Left ventricle myocardium inferior (tissue), 1 donor: ENCODE results near the gene ZNF532. TPM values are rescaled to one million over a fixed set of nuclear protein-coding genes. Genes with fewer than 3 reads are reported as not detected.
A peak's percentile ranks its signal among the peaks of the same experiment; 100 is the strongest.

ENCODE experiments used
- DNase-seq: peaks from one replicate; pipeline ENCODE4 v3.0.0-alpha.2; 2020
- H3K27ac ChIP-seq: fragments of 200-600 bp; replicated peaks from 2 replicates; pipeline ENCODE4 v1.8.0; 2021
- H3K27me3 ChIP-seq: fragments of 200-600 bp; 2 replicates; pipeline ENCODE4 v1.8.0; 2021; ENCODE audit warnings: low read depth
- H3K36me3 ChIP-seq: fragments of 200-600 bp; 2 replicates; pipeline ENCODE4 v1.8.0; 2021
- H3K4me1 ChIP-seq: fragments of 200-600 bp; 2 replicates; pipeline ENCODE4 v1.8.0; 2021
- H3K4me3 ChIP-seq: fragments of 200-600 bp; 2 replicates; pipeline ENCODE4 v1.8.0; 2021; ENCODE audit warnings: mild to moderate bottlenecking, moderate library complexity
- H3K9me3 ChIP-seq: fragments of 200-600 bp; replicated peaks from 2 replicates; pipeline ENCODE4 v1.8.0; 2021
- intact Hi-C: fragments of 100-400 bp; cut with micrococcal nuclease; formaldehyde crosslinking; loops from one replicate; pipeline ENCODE4 v1.11.0; 2022
- total RNA-seq: library from RNA; stranded (reverse); fragmentation: NEBNext Ultra II Directional; extraction: Animal tissue kit (Norgen Biotek cat#: 25700); gene quantifications from one replicate; pipeline ENCODE4 v1.2.1, GENCODE V29; 2021
- TF ChIP-seq, protein P1 (sequence below): fragments of 200-600 bp; IDR thresholded peaks from 2 replicates; pipeline ENCODE4 v1.8.0; 2021; ENCODE audit warnings: antibody characterized with exemption, mild to moderate bottlenecking, borderline replicate concordance
- donor health status: DM: no; HTN: yes; CAD: no; lungs with severe emphysema.

Gene ZNF532
- total RNA-seq, 1 donor from 2014 or later: 59.3 TPM

DNA sequence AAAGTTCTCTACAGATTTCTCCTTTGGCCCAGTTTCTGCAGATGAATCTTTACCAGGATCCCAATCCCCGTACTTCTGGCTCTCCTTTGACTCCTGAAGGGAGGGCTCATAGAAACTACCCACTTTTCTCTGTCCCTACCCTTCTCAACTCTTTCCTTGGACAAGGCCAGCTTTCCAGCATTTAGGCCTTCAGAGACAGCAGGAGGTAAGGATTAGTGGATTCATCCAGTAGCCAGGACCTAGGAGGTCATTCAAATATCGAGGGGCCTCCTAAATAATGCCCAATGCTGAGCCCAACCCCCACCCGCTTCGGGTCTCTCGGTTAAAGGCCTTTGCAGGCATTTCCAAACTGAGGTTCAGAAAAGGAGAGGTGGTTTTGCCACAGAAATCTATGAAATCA lies 4.8 kb upstream of the ZNF532 start:
- DNase-seq: no peak
- TF ChIP-seq, protein P1, sequence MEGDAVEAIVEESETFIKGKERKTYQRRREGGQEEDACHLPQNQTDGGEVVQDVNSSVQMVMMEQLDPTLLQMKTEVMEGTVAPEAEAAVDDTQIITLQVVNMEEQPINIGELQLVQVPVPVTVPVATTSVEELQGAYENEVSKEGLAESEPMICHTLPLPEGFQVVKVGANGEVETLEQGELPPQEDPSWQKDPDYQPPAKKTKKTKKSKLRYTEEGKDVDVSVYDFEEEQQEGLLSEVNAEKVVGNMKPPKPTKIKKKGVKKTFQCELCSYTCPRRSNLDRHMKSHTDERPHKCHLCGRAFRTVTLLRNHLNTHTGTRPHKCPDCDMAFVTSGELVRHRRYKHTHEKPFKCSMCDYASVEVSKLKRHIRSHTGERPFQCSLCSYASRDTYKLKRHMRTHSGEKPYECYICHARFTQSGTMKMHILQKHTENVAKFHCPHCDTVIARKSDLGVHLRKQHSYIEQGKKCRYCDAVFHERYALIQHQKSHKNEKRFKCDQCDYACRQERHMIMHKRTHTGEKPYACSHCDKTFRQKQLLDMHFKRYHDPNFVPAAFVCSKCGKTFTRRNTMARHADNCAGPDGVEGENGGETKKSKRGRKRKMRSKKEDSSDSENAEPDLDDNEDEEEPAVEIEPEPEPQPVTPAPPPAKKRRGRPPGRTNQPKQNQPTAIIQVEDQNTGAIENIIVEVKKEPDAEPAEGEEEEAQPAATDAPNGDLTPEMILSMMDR: no peak

DNA sequence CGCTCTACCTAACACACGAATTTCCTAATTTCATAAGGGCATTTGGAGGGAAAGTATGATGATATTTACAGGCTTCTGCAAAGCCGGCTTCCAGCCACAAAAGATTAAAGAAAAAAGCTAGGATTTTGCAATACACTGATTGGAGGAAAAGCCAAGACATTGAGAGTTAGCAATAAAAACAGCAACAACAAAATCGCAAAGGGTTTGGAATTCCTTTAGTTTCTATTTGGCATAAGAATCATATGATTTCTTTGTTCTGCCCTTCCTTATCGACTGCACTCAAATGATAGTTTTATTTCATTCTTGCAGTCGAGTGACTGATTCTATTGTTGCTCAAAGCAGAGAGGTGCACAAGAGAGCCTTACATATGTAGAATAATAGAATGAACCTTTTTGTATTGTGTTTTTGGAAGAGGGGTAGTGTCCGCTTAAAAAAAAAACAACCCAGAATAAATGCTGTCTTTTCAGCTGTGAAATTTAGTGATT lies 3.9 kb upstream of the ZNF532 start:
- Histone ChIP-seq H3K27ac (peak overlapping the region; percentile 99), H3K36me3 (no peaks in the 10 kb centered on the region), H3K27me3 (no peaks in the 10 kb centered on the region), H3K4me1 (peaks cover 67% of the 10 kb centered on the region), H3K4me3 (peak overlapping the region; percentile 32), H3K9me3 (no peaks in the 10 kb centered on the region)
- TF ChIP-seq, protein P1: no peak
- no peak for DNase-seq
- intact Hi-C loops: loop anchor here (10.0 kb wide), 1 partner anchor 204 kb away; no protein-coding TSS in a partner anchor

More for the DNA sequence above, 4.8 kb upstream of the ZNF532 start:
- peak overlapping the region; percentile 32 for H3K4me3 ChIP-seq
- intact Hi-C loops: loop anchor here (10.0 kb wide), 1 partner anchor 205 kb away; no protein-coding TSS in a partner anchor
- no peaks in the 10 kb centered on the region for H3K27me3 ChIP-seq
- no peaks in the 10 kb centered on the region for H3K36me3 ChIP-seq
- H3K27ac ChIP-seq: peak overlapping the region; percentile 99
- no peaks in the 10 kb centered on the region for H3K9me3 ChIP-seq
- peaks cover 58% of the 10 kb centered on the region for H3K4me1 ChIP-seq

DNA sequence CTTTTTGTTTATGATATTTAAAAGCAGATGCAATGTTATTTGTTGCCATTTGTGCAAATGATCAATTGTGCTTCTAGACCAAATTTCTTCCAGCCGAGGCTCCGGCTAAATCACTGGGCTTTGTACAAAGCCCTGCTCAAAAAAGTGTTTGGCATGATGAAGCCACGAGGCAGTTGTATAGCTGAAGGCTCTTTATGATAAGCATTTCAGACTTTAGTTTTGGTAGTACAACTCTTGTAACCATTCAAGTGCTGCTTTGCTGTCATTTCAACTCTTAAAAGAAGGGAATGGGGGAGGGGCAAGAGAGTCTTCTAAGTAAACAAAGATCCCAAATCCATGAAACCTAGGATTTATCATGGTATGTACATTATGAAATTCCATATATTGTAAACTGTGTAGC lies 3.3 kb upstream of the ZNF532 start:
- no peak for DNase-seq
- intact Hi-C loops: loop anchor here (10.0 kb wide), 1 partner anchor 203 kb away; no protein-coding TSS in a partner anchor
- Histone ChIP-seq H3K9me3 (no peaks in the 10 kb centered on the region), H3K27ac (peak overlapping the region; percentile 99), H3K27me3 (no peaks in the 10 kb centered on the region), H3K4me1 (peaks cover 72% of the 10 kb centered on the region), H3K36me3 (no peaks in the 10 kb centered on the region), H3K4me3 (peak overlapping the region; percentile 32)
- TF ChIP-seq, protein P1: no peak

DNA sequence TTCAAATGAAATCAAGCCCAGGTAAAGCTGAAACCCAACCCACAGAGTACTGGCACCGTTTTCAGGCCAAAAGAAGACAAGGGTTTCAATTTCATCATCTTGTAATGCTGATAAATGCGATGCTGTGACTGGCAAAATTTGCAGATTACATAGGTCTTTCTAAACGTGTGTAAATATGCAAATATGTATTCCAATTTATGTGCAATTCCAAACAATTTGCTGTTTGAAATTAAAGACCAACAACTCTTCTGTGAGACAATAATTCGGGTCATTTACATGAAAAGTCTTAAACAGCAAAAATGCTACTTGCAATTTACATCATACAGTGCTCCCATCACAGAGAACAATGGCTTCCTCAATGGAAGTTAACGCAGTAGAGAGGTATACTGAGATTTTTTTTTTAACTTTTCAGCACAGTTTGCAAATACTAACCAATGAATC lies 2.8 kb upstream of the ZNF532 start:
- H3K36me3 ChIP-seq: no peaks in the 10 kb centered on the region
- H3K27me3 ChIP-seq: no peaks in the 10 kb centered on the region
- H3K4me3 ChIP-seq: peak overlapping the region; percentile 73
- peaks cover 77% of the 10 kb centered on the region for H3K4me1 ChIP-seq
- TF ChIP-seq, protein P1: no peak
- intact Hi-C loops: loop anchor here (10.0 kb wide), 1 partner anchor 203 kb away; no protein-coding TSS in a partner anchor
- H3K9me3 ChIP-seq: no peaks in the 10 kb centered on the region
- peak overlapping the region; percentile 99 for H3K27ac ChIP-seq
- no peak for DNase-seq

DNA sequence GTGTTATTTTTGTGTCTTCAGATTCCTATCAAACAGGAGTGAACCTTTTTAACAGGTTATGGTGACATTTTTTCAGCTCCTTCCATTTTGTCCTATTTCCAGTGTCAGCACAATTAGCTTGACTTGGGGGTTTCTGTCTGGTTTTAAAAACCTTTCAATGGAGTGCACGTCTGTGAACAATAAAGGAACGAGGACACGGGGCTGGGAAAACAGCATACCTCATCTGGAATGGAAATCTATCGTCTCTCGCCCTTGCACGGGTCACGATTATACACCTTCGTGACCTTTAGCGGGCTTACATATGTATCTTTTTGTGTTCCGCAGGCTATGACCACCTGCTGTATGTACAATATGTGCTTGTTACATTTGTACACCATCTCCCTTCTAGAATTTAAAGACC lies 2.3 kb upstream of the ZNF532 start:
- Histone ChIP-seq H3K9me3 (no peaks in the 10 kb centered on the region), H3K36me3 (no peaks in the 10 kb centered on the region), H3K4me3 (peak overlapping the region; percentile 73), H3K27ac (peak overlapping the region; percentile 99), H3K27me3 (no peaks in the 10 kb centered on the region), H3K4me1 (peaks cover 82% of the 10 kb centered on the region)
- intact Hi-C loops: loop anchor here (10.0 kb wide), 1 partner anchor 202 kb away; no protein-coding TSS in a partner anchor
- TF ChIP-seq, protein P1: no peak
- DNase-seq: no peak
